ENCODE measurements around the gene MAP2. TPM values are rescaled to one million over a fixed set of nuclear protein-coding genes. Genes with fewer than 3 reads are reported as not detected.

Gene MAP2
- total and polyA plus RNA-seq, 10 of the 15 experiments (the other 5 are each of a cell fraction or from before 2014, with no cell fraction given): 0.01 TPM; not detected in 9

GRCh38 chr2:209382775-209383174 is 41.1 kb upstream of the MAP2 start:
- H3K4me1 ChIP-seq (ENCODE audit: control insufficient read depth, insufficient read depth, low read length): peaks cover 5% of the 10 kb centered on the region; the same call in 1 of the 2 replicates
- H4K20me1 ChIP-seq (ENCODE audit: control insufficient read depth, insufficient read depth): no peaks in the 10 kb centered on the region
- H3K79me2 ChIP-seq (ENCODE audit: control insufficient read depth, insufficient read depth, low read length): no peaks in the 10 kb centered on the region
- DNase-seq (ENCODE audit: low read depth, low spot score): no peak
- no peak overlapping the region for H2AFZ ChIP-seq (ENCODE audit: control insufficient read depth, low read depth, low read length)
- ChIA-PET POLR2A (no interaction called here), RAD21 (ENCODE audit: unreplicated experiment) (no interaction called here), SMC1A (ENCODE audit: uncharacterized antibody, unreplicated experiment) (no interaction called here), CTCF (no interaction called here)
- no peak overlapping the region for H3K9ac ChIP-seq (ENCODE audit: control insufficient read depth, insufficient read depth, low read length)
- no peak for ATAC-seq
- FAIRE-seq: no peak
- H3K4me2 ChIP-seq (ENCODE audit: control insufficient read depth, insufficient read depth): no peak overlapping the region
- no peaks in the 10 kb centered on the region for H3K36me3 ChIP-seq (ENCODE audit: control insufficient read depth in 2 of 2, insufficient read depth in 2 of 2, low read length in 1 of 2)
- intact Hi-C loops (cut with micrococcal nuclease; ENCODE audit: unreplicated experiment): no loop called here
- no peaks in the 10 kb centered on the region; the same call in 2 of the 3 replicates for H3K9me3 ChIP-seq (replicated peaks; ENCODE audit: control insufficient read depth, insufficient read depth, low read length)
- no peak overlapping the region for H3K27ac ChIP-seq (ENCODE audit: control insufficient read depth, insufficient read depth)
- BruUV-seq (replicated peaks): no TSS peak
- H3K27me3 ChIP-seq (replicated peaks in 1 of 2; ENCODE audit: control insufficient read depth in 2 of 2, insufficient read depth in 2 of 2, low read length in 1 of 2): no peaks in the 10 kb centered on the region
- H3K4me3 ChIP-seq: no peak overlapping the region
- in situ Hi-C loops (cut with MboI): no loop called here
- TF ChIP-seq SIN3A (IDR thresholded peaks at IDR 0.05; ENCODE audit: low read depth, low read length) (no peak), MTA2 (IDR thresholded peaks at IDR 0.05; ENCODE audit: low read depth) (no peak), SREBF1 (IDR thresholded peaks at IDR 0.05; ENCODE audit: low read length) (no peak), RCOR1 (conservative IDR thresholded peaks at IDR 0.05; ENCODE audit: low read depth, low read length) (no peak), ZNF217 (IDR thresholded peaks at IDR 0.05) (no peak), RELA (IDR thresholded peaks at IDR 0.05; ENCODE audit: borderline replicate concordance, partially characterized antibody) (no peak), KDM1A (IDR thresholded peaks at IDR 0.05; ENCODE audit: borderline replicate concordance) (no peak), E2F4 (IDR thresholded peaks at IDR 0.05; ENCODE audit: low read depth, low read length) (no peak), MYB (IDR thresholded peaks at IDR 0.05; ENCODE audit: borderline replicate concordance, low read depth, low read length) (no peak), SUPT20H (IDR thresholded peaks at IDR 0.05; ENCODE audit: borderline replicate concordance, control insufficient read depth, low read depth, low read length) (no peak), ZNF274 (IDR thresholded peaks at IDR 0.05; ENCODE audit: insufficient read depth, insufficient read length) (no peak)
- TF ChIP-seq, protein P1, sequence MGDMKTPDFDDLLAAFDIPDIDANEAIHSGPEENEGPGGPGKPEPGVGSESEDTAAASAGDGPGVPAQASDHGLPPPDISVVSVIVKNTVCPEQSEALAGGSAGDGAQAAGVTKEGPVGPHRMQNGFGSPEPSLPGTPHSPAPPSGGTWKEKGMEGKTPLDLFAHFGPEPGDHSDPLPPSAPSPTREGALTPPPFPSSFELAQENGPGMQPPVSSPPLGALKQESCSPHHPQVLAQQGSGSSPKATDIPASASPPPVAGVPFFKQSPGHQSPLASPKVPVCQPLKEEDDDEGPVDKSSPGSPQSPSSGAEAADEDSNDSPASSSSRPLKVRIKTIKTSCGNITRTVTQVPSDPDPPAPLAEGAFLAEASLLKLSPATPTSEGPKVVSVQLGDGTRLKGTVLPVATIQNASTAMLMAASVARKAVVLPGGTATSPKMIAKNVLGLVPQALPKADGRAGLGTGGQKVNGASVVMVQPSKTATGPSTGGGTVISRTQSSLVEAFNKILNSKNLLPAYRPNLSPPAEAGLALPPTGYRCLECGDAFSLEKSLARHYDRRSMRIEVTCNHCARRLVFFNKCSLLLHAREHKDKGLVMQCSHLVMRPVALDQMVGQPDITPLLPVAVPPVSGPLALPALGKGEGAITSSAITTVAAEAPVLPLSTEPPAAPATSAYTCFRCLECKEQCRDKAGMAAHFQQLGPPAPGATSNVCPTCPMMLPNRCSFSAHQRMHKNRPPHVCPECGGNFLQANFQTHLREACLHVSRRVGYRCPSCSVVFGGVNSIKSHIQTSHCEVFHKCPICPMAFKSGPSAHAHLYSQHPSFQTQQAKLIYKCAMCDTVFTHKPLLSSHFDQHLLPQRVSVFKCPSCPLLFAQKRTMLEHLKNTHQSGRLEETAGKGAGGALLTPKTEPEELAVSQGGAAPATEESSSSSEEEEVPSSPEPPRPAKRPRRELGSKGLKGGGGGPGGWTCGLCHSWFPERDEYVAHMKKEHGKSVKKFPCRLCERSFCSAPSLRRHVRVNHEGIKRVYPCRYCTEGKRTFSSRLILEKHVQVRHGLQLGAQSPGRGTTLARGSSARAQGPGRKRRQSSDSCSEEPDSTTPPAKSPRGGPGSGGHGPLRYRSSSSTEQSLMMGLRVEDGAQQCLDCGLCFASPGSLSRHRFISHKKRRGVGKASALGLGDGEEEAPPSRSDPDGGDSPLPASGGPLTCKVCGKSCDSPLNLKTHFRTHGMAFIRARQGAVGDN (IDR thresholded peaks at IDR 0.05): no peak
- TF ChIP-seq, protein P2, sequence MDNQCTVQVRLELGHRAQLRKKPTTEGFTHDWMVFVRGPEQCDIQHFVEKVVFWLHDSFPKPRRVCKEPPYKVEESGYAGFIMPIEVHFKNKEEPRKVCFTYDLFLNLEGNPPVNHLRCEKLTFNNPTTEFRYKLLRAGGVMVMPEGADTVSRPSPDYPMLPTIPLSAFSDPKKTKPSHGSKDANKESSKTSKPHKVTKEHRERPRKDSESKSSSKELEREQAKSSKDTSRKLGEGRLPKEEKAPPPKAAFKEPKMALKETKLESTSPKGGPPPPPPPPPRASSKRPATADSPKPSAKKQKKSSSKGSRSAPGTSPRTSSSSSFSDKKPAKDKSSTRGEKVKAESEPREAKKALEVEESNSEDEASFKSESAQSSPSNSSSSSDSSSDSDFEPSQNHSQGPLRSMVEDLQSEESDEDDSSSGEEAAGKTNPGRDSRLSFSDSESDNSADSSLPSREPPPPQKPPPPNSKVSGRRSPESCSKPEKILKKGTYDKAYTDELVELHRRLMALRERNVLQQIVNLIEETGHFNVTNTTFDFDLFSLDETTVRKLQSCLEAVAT (IDR thresholded peaks at IDR 0.05): no peak

Measured in GM12878 (cell line).